Subcutaneous preadipocyte (primary cell): Measurements from ENCODE around the gene KRT20. TPM values are rescaled to one million over a fixed set of nuclear protein-coding genes. Genes with fewer than 3 reads are reported as not detected.

Experiments used
- total RNA-seq: library from RNA; depleted of rRNA; stranded (reverse); fragments of >200 nt; gene quantifications from 2 replicates; pipeline ENCODE4 v1.2.3, GENCODE V29; 2012

KRT20 gene
- not detected in 2 replicates for total RNA-seq

GRCh38 chr17:40884708-40885512 is at the start of gene KRT20:
KRT20 (minus strand) TSS chr17:40885242; CDS start chr17:40885185, 57 bp downstream.

GRCh38 chr17:40866838-40867237 is 18.2 kb downstream of the KRT20 start, which contains the start of gene KRT12:
KRT12 (minus strand) TSS chr17:40867223; CDS start chr17:40867186, 37 bp downstream.

Other genes with a start within 250 kb of the KRT20 start
- 70.2 TPM in 2 replicates for gene SMARCE1, start 237.4 kb downstream of the KRT20 start, total RNA-seq
- gene KRT222, start 220.1 kb downstream of the KRT20 start, total RNA-seq: 0.20 and 0.37 TPM in 2 replicates
- gene KRT24, start 181.5 kb downstream of the KRT20 start, total RNA-seq: not detected in 2 replicates
- gene KRT25, start 129.9 kb downstream of the KRT20 start, total RNA-seq: not detected in 2 replicates
- gene KRT26, start 113.0 kb downstream of the KRT20 start, total RNA-seq: not detected in 2 replicates
- not detected in 2 replicates for gene KRT27, start 102.7 kb downstream of the KRT20 start, total RNA-seq
- not detected in 2 replicates for gene KRT28, start 85.3 kb downstream of the KRT20 start, total RNA-seq
- gene KRT10, start 62.6 kb downstream of the KRT20 start, total RNA-seq: 0.37 and 2.2 TPM in 2 replicates
- not detected in 2 replicates for gene KRT12, start 18.0 kb downstream of the KRT20 start, total RNA-seq
- not detected in 2 replicates for gene KRT23, start 52.4 kb upstream of the KRT20 start, total RNA-seq
- not detected in 2 replicates for gene KRT39, start 81.7 kb upstream of the KRT20 start, total RNA-seq
- gene KRT40, start 99.1 kb upstream of the KRT20 start, total RNA-seq: not detected in 2 replicates
- gene KRTAP3-3, start 108.9 kb upstream of the KRT20 start, total RNA-seq: not detected in 2 replicates
- not detected in 2 replicates for gene KRTAP3-2, start 114.7 kb upstream of the KRT20 start, total RNA-seq
- gene KRTAP3-1, start 123.9 kb upstream of the KRT20 start, total RNA-seq: not detected in 2 replicates
- 1.1 and 1.6 TPM in 2 replicates for gene KRTAP1-5, start 142.0 kb upstream of the KRT20 start, total RNA-seq
- not detected in 2 replicates for gene KRTAP1-4, start 145.0 kb upstream of the KRT20 start, total RNA-seq
- gene KRTAP1-3, start 149.6 kb upstream of the KRT20 start, total RNA-seq: not detected in 2 replicates
- gene KRTAP1-1, start 156.2 kb upstream of the KRT20 start, total RNA-seq: not detected in 2 replicates
- gene KRTAP2-1, start 162.1 kb upstream of the KRT20 start, total RNA-seq: not detected in 2 replicates
- not detected in 2 replicates for gene KRTAP2-2, start 170.0 kb upstream of the KRT20 start, total RNA-seq
- not detected in 2 replicates for gene KRTAP2-3, start 174.9 kb upstream of the KRT20 start, total RNA-seq
- not detected in 2 replicates for gene KRTAP2-4, start 180.6 kb upstream of the KRT20 start, total RNA-seq
- gene KRTAP4-7, start 198.9 kb upstream of the KRT20 start, total RNA-seq: not detected in 2 replicates
- not detected in 2 replicates for gene KRTAP4-8, start 212.9 kb upstream of the KRT20 start, total RNA-seq
- not detected in 2 replicates for gene KRTAP4-16, start 217.0 kb upstream of the KRT20 start, total RNA-seq
- gene KRTAP4-9, start 220.1 kb upstream of the KRT20 start, total RNA-seq: not detected in 2 replicates
- not detected in 2 replicates for gene KRTAP4-11, start 233.1 kb upstream of the KRT20 start, total RNA-seq
- not detected in 2 replicates for gene KRTAP4-12, start 238.9 kb upstream of the KRT20 start, total RNA-seq